A673 (cell line): ENCODE data around the gene MYT1. TPM values are rescaled to one million over a fixed set of nuclear protein-coding genes. Genes with fewer than 3 reads are reported as not detected.

Experiments
- BruUV-seq: library from RNA; stranded (reverse); fragments of 400-500 nt; replicated peaks from 2 replicates; lab custom pipeline; 2021; lab: Mats Ljungman, UMichigan
- CTCF ChIA-PET: fragments of 300-600 bp; sonication (Branson Sonifier 250); formaldehyde crosslinking; loops from one replicate; lab custom pipeline; 2022; ENCODE audit warnings: antibody characterized with exemption; lab: Charles Lee
- POLR2A ChIA-PET: fragments of 300-600 bp; sonication (Branson Sonifier 250); formaldehyde crosslinking; loops from one replicate; lab custom pipeline; 2022; ENCODE audit warnings: antibody characterized with exemption; ENCODE audit not compliant: low non-redundant PET; lab: Charles Lee
- DNase-seq: peaks from one replicate; pipeline ENCODE4 v3.0.0-alpha.2; 2015; ENCODE audit warnings: low spot score
- H3K27ac ChIP-seq: fragments of 200-600 bp; sonication (generic); 2 replicates; pipeline ENCODE4 v1.5.1; 2016; ENCODE audit warnings: mixed run types, low read depth, mild to moderate bottlenecking, mixed read lengths, antibody characterized with exemption, low read length; ENCODE audit not compliant: poor library complexity, severe bottlenecking
- H3K27me3 ChIP-seq: fragments of 200-600 bp; sonication (generic); replicated peaks from 2 replicates; pipeline ENCODE4 v1.6.1; 2017; ENCODE audit warnings: mixed run types, low read depth, mild to moderate bottlenecking, mixed read lengths, antibody characterized with exemption, low read length; ENCODE audit not compliant: insufficient read depth, poor library complexity
- H3K36me3 ChIP-seq: fragments of 200-600 bp; sonication (generic); 2 replicates; pipeline ENCODE4 v1.6.1; 2016; ENCODE audit warnings: mixed run types, mild to moderate bottlenecking, mixed read lengths, antibody characterized with exemption, low read length; ENCODE audit not compliant: insufficient read depth, poor library complexity, severe bottlenecking
- H3K4me1 ChIP-seq: fragments of 200-600 bp; sonication (generic); 2 replicates; pipeline ENCODE4 v1.6.1; 2017; ENCODE audit warnings: mixed run types, mild to moderate bottlenecking, mixed read lengths, antibody characterized with exemption, low read length; ENCODE audit not compliant: insufficient read depth, poor library complexity, severe bottlenecking
- H3K4me3 ChIP-seq: fragments of 200-600 bp; sonication (generic); 2 replicates; pipeline ENCODE4 v1.5.1; 2016; ENCODE audit warnings: low read depth, mixed run types, mild to moderate bottlenecking, mixed read lengths, low read length; ENCODE audit not compliant: poor library complexity, severe bottlenecking
- H3K9me3 ChIP-seq: fragments of 200-600 bp; sonication (generic); 2 replicates; pipeline ENCODE4 v1.6.1; 2016; ENCODE audit warnings: mixed run types, low read depth, mild to moderate bottlenecking, mixed read lengths, antibody characterized with exemption, low read length; ENCODE audit not compliant: poor library complexity, severe bottlenecking
- CTCF ChIP-seq: fragments of 300-800, 200-600 bp; sonication (generic); conservative IDR thresholded peaks from 2 replicates; pipeline ENCODE4 v1.5.1; 2017; ENCODE audit warnings: low read depth, mild to moderate bottlenecking, antibody characterized with exemption, low read length, moderate library complexity, mixed read lengths
- EZH2 ChIP-seq: fragments of 200-600 bp; sonication (generic); IDR thresholded peaks from 2 replicates; pipeline ENCODE4 v1.6.1; 2017; ENCODE audit warnings: borderline replicate concordance, low read depth, mild to moderate bottlenecking, mixed read lengths, antibody characterized with exemption, low read length; ENCODE audit not compliant: poor library complexity, severe bottlenecking
- intact Hi-C: fragments of 100-400 bp; cut with micrococcal nuclease; formaldehyde crosslinking; loops from one replicate; pipeline ENCODE4 v1.10.0; 2022; ENCODE audit not compliant: unreplicated experiment
- total RNA-seq: library from RNA; stranded (reverse); gene quantifications from 2 replicates; pipeline ENCODE4 v1.2.3, GENCODE V29; 2021

Gene MYT1
- total RNA-seq, 1 experiment from 2014 or later, result not detected

- Histone ChIP-seq H3K4me3 (no peak overlapping the region), H3K36me3 (no peaks in the 10 kb centered on the region), H3K4me1 (no peaks in the 10 kb centered on the region), H3K9me3 (no peaks in the 10 kb centered on the region), H3K27me3 (no peaks in the 10 kb centered on the region), H3K27ac (no peak overlapping the region)
- no TSS peak for BruUV-seq
- intact Hi-C loops, result no loop called here
- ChIA-PET POLR2A (no interaction called here), CTCF (no interaction called here)
- DNase-seq, result no peak
- no peak for TF ChIP-seq EZH2
- no peak for TF ChIP-seq CTCF
Observed at GRCh38 chr20:64153410-64153809, 10.8 kb upstream of the MYT1 start.

- Histone ChIP-seq H3K4me1 (no peaks in the 10 kb centered on the region), H3K4me3 (no peak overlapping the region), H3K27ac (no peak overlapping the region), H3K9me3 (no peaks in the 10 kb centered on the region), H3K27me3 (no peaks in the 10 kb centered on the region), H3K36me3 (no peaks in the 10 kb centered on the region)
- TF ChIP-seq CTCF, result no peak
- no peak for TF ChIP-seq EZH2
- CTCF ChIA-PET, result no interaction called here
- POLR2A ChIA-PET, result no interaction called here
- no TSS peak for BruUV-seq
- DNase-seq, result no peak
- intact Hi-C loops, result no loop called here
Observed at GRCh38 chr20:64153861-64154589, 10.2 kb upstream of the MYT1 start.

GRCh38 chr20:64154590-64155257, 9.5 kb upstream of the MYT1 start:
- no peak for DNase-seq
- no peak overlapping the region for H3K27ac ChIP-seq
- no peaks in the 10 kb centered on the region for H3K9me3 ChIP-seq
- intact Hi-C loops, result no loop called here
- BruUV-seq, result no TSS peak
- no peak for TF ChIP-seq EZH2
- no peaks in the 10 kb centered on the region for H3K4me1 ChIP-seq
- peaks cover 6% of the 10 kb centered on the region for H3K27me3 ChIP-seq
- H3K36me3 ChIP-seq, result no peaks in the 10 kb centered on the region
- POLR2A ChIA-PET, result no interaction called here
- H3K4me3 ChIP-seq, result no peak overlapping the region
- CTCF ChIA-PET, result no interaction called here
